GM12878 (cell line): Measurements from ENCODE around the gene RUFY3. TPM values are rescaled to one million over a fixed set of nuclear protein-coding genes. Genes with fewer than 3 reads are reported as not detected.

ENCODE experiments used
- ATAC-seq: fragments of 200-7000 bp; cut with Tn5 transposase; 3 replicates; pipeline ENCODE4 v1.9.1; 2020; ENCODE audit warnings: mild to moderate bottlenecking, moderate library complexity
- BruUV-seq: library from RNA; stranded (reverse); fragments of 400-500 nt; replicated peaks from 2 replicates; lab custom pipeline; 2021; lab: Mats Ljungman, UMichigan
- CTCF ChIA-PET: fragments of 300-600 bp; sonication (Branson Sonifier 250); formaldehyde crosslinking; extraction: SDS; loops from one replicate; lab custom pipeline; 2021; ENCODE audit warnings: inconsistent platforms; lab: Yijun Ruan, JAX
- POLR2A ChIA-PET: fragments of 350-600 bp; formaldehyde crosslinking; extraction: SDS; loops from one replicate; lab custom pipeline; 2021; ENCODE audit warnings: inconsistent platforms; lab: Charles Lee
- RAD21 ChIA-PET: fragments of 300-600 bp; sonication (Branson Sonifier 250); formaldehyde crosslinking; loops from one replicate; lab custom pipeline; 2023; ENCODE audit warnings: antibody characterized with exemption; ENCODE audit not compliant: unreplicated experiment; lab: Charles Lee
- SMC1A ChIA-PET: fragments of 300-600 bp; sonication (Branson Sonifier 250); formaldehyde crosslinking; loops from one replicate; lab custom pipeline; 2023; ENCODE audit not compliant: unreplicated experiment, uncharacterized antibody; lab: Charles Lee
- DNase-seq: peaks from one replicate; pipeline ENCODE4 v3.0.0-alpha.2; 2011; ENCODE audit warnings: low read depth, low spot score
- FAIRE-seq: peaks from 3 replicates; lab custom pipeline; 2011; peaks lifted over from hg19 to GRCh38; lab: Jason Lieb, UNC
- H2AFZ ChIP-seq: 2 replicates; pipeline ENCODE4 v1.6.0; 2011; ENCODE audit warnings: low read depth, low read length, control low read depth; ENCODE audit not compliant: control insufficient read depth
- H3K27ac ChIP-seq: 2 replicates; pipeline ENCODE4 v1.5.1; 2011; ENCODE audit warnings: control low read depth; ENCODE audit not compliant: control insufficient read depth, insufficient read depth
- H3K27me3 ChIP-seq, 2 experiments: replicated peaks in 1 of 2; 2 replicates each; pipeline versions ENCODE4 v1.6.0 to v1.6.1; 2011; ENCODE audit warnings: low read length in 1 of 2; ENCODE audit not compliant: control insufficient read depth in 2 of 2, insufficient read depth in 2 of 2
- H3K36me3 ChIP-seq, 2 experiments: 2 replicates each; pipeline ENCODE4 v1.5.1; 2011; ENCODE audit warnings: low read length in 1 of 2; ENCODE audit not compliant: control insufficient read depth in 2 of 2, insufficient read depth in 2 of 2
- H3K4me1 ChIP-seq: 2 replicates; pipeline ENCODE4 v1.6.1; 2011; ENCODE audit warnings: mild to moderate bottlenecking, low read length, moderate library complexity, mixed read lengths; ENCODE audit not compliant: control insufficient read depth, insufficient read depth
- H3K4me2 ChIP-seq: 2 replicates; pipeline ENCODE4 v1.6.0; 2011; ENCODE audit warnings: control low read depth; ENCODE audit not compliant: control insufficient read depth, insufficient read depth
- H3K4me3 ChIP-seq: fragments of 200-600 bp; sonication (generic); 2 replicates; pipeline ENCODE4 v1.5.1; 2016
- H3K79me2 ChIP-seq: 2 replicates; pipeline ENCODE4 v1.6.0; 2011; ENCODE audit warnings: low read length; ENCODE audit not compliant: control insufficient read depth, insufficient read depth
- H3K9ac ChIP-seq: 2 replicates; pipeline ENCODE4 v1.8.0; 2011; ENCODE audit warnings: low read length, control low read depth, mixed read lengths; ENCODE audit not compliant: control insufficient read depth, insufficient read depth
- H3K9me3 ChIP-seq: replicated peaks from 3 replicates; pipeline ENCODE4 v1.5.1; 2011; ENCODE audit warnings: mild to moderate bottlenecking, low read length; ENCODE audit not compliant: control insufficient read depth, insufficient read depth
- H4K20me1 ChIP-seq: 2 replicates; pipeline ENCODE4 v1.6.0; 2011; ENCODE audit not compliant: control insufficient read depth, insufficient read depth
- BCL11A ChIP-seq: IDR thresholded peaks from 2 replicates; pipeline ENCODE4 v1.6.1; 2011; ENCODE audit warnings: low read depth, low read length
- CHD2 ChIP-seq: IDR thresholded peaks from 2 replicates; pipeline ENCODE4 v1.6.1; 2011; ENCODE audit warnings: low read depth, low read length, improper control_type of control experiment, borderline replicate concordance
- CREB1 ChIP-seq: IDR thresholded peaks from 2 replicates; pipeline ENCODE4 v1.6.1; 2012; ENCODE audit warnings: low read depth, mild to moderate bottlenecking, inconsistent platforms
- EP300 ChIP-seq, 2 experiments: fragments of 150-350 bp in 1 of 2; IDR thresholded peaks; 2 replicates each; pipeline ENCODE4 v1.6.1; 2011 to 2012; ENCODE audit warnings: low read depth in 2 of 2, low read length in 2 of 2, borderline replicate concordance in 1 of 2, improper control_type of control experiment in 1 of 2, inconsistent platforms in 1 of 2; ENCODE audit not compliant: control insufficient read depth in 1 of 2
- FOS ChIP-seq: IDR thresholded peaks from 3 replicates; pipeline ENCODE4 v1.6.1; 2011; ENCODE audit warnings: borderline replicate concordance; ENCODE audit not compliant: insufficient read length; ENCODE audit errors: extremely low read depth
- IRF4 ChIP-seq: IDR thresholded peaks from 2 replicates; pipeline ENCODE4 v1.6.1; 2011; ENCODE audit warnings: low read depth, low read length
- JUNB ChIP-seq: IDR thresholded peaks from 2 replicates; pipeline ENCODE4 v1.6.1; 2016; ENCODE audit warnings: antibody characterized with exemption, mild to moderate bottlenecking
- LARP7 ChIP-seq: fragments of 450-650 bp; IDR thresholded peaks from 2 replicates; pipeline ENCODE4 v1.6.1; 2017; ENCODE audit warnings: mild to moderate bottlenecking
- MEF2B ChIP-seq: fragments of 450-650 bp; IDR thresholded peaks from 2 replicates; pipeline ENCODE4 v1.6.1; 2018; ENCODE audit warnings: mild to moderate bottlenecking, moderate library complexity; ENCODE audit not compliant: partially characterized antibody, poor library complexity, severe bottlenecking
- MTA2 ChIP-seq: fragments of 450-650 bp; IDR thresholded peaks from 2 replicates; pipeline ENCODE4 v1.6.1; 2016; ENCODE audit warnings: low read depth, mild to moderate bottlenecking, moderate library complexity
- NFIC ChIP-seq: IDR thresholded peaks from 2 replicates; pipeline ENCODE4 v1.6.1; 2012; ENCODE audit warnings: low read depth, mild to moderate bottlenecking, inconsistent platforms, low read length, moderate library complexity
- NRF1 ChIP-seq: conservative IDR thresholded peaks from 2 replicates; pipeline ENCODE4 v1.6.1; 2011; ENCODE audit warnings: mild to moderate bottlenecking, low read depth, low read length, improper control_type of control experiment
- RAD51 ChIP-seq: fragments of 450-650 bp; IDR thresholded peaks from 2 replicates; pipeline ENCODE4 v1.6.1; 2016; ENCODE audit warnings: moderate library complexity, mild to moderate bottlenecking, inconsistent platforms
- RUNX3 ChIP-seq: IDR thresholded peaks from 2 replicates; pipeline ENCODE4 v1.6.1; 2012; ENCODE audit warnings: low read length, inconsistent platforms
- SRF ChIP-seq, 2 experiments: IDR thresholded peaks; 2 replicates each; pipeline ENCODE4 v1.6.1; 2011; ENCODE audit warnings: low read depth in 2 of 2, low read length in 2 of 2, mild to moderate bottlenecking in 1 of 2, moderate library complexity in 1 of 2
- TCF12 ChIP-seq: IDR thresholded peaks from 2 replicates; pipeline ENCODE4 v1.6.1; 2011; ENCODE audit warnings: low read depth, mild to moderate bottlenecking, low read length
- TCF3 ChIP-seq: IDR thresholded peaks from 2 replicates; pipeline ENCODE4 v1.6.1; 2012; ENCODE audit warnings: low read depth, mild to moderate bottlenecking, low read length, borderline replicate concordance; ENCODE audit not compliant: insufficient read depth
- ZNF384 ChIP-seq: IDR thresholded peaks from 2 replicates; pipeline ENCODE4 v1.6.1; 2012; ENCODE audit warnings: low read depth, mild to moderate bottlenecking, low read length, improper control_type of control experiment, borderline replicate concordance
- ZSCAN29 ChIP-seq: fragments of 450-650 bp; IDR thresholded peaks from 2 replicates; pipeline ENCODE4 v1.6.1; 2017; ENCODE audit warnings: mild to moderate bottlenecking, moderate library complexity
- WGBS: methylation state at CpG from one replicate; pipeline ENCODE4 v1.1.6; 2016; ENCODE audit warnings: low lambda C conversion rate; ENCODE audit not compliant: insufficient replicate concordance, insufficient coverage; ENCODE audit errors: missing lambda C conversion rate; 5-methylcytosine and 5-hydroxymethylcytosine counted together
- in situ Hi-C: fragments of 300-500 bp; cut with MboI; formaldehyde crosslinking; loops from 9 replicates; pipeline ENCODE4 v1.14.3; 2018; ENCODE audit warnings: mixed read lengths
- intact Hi-C: fragments of 100-400 bp; cut with micrococcal nuclease; formaldehyde crosslinking; loops from one replicate; pipeline ENCODE4 v1.14.2; 2022; ENCODE audit not compliant: unreplicated experiment
- polyA plus RNA-seq, 11 experiments: library from polyadenylated mRNA; depleted of rRNA in 4 of 11; unstranded in 6 of 11; stranded (reverse) in 5 of 11; fragments of >200 nt; fragmentation: Nextera tagmentation in 4 of 11; fragmentation: Illumina TruSeq in 1 of 11; extraction: Ambion mirVana in 4 of 11; extraction: Trizol in 1 of 11; gene quantifications; 1 replicate in 1 of 11; 2 replicates in 10 of 11; pipeline versions ENCODE4 v1.2.1 to v1.2.3, GENCODE V29; 2011 to 2016; ENCODE audit warnings: inconsistent platforms in 2 of 11, missing spikeins in 2 of 11, low read depth in 1 of 11
- total RNA-seq, 4 experiments: library from RNA; depleted of rRNA in 3 of 4; stranded (reverse); fragments of >200 nt in 3 of 4; fragmentation: Illumina TruSeq in 1 of 4; extraction: Trizol in 1 of 4; gene quantifications; 2 replicates each; pipeline versions ENCODE4 v1.2.1 to v1.2.3, GENCODE V29; 2013 to 2021
- TF ChIP-seq, protein P1 (sequence below): fragments of 450-650 bp; IDR thresholded peaks from 2 replicates; pipeline ENCODE4 v1.6.1; 2017; ENCODE audit warnings: antibody characterized with exemption, mild to moderate bottlenecking, moderate library complexity

RUFY3 gene
- total and polyA plus RNA-seq, 10 of the 15 experiments (the other 5 are each of a cell fraction or from before 2014, with no cell fraction given): 5.1 to 28.3 (median 13.1) TPM

DNA sequence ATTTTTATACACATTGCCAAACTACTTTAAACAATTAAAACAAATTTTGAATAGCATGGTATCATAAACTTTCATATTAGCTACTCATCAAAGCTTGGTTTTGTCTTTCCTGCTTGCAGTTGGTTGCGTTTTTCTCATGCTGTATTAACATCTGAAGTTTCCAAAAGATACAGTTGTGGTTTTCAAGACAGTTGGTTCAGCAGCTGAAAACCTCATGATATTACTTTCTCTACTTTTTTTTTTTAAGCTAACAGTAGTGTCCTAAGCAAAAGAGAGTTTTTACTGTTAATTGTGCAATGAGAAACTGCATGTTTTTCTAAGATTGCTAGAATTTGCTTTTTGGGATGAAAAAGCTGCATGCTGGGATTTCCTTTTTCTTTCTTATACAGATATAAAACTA lies 15.2 kb downstream of the RUFY3 start:
- intact Hi-C loops (loop anchor here (2.0 to 10.0 kb wide), 3 partner anchors 18 to 188 kb away; no protein-coding TSS in a partner anchor), in situ Hi-C loops (no loop called here)
- H3K4me1 ChIP-seq: peaks cover 24% of the 10 kb centered on the region
- ChIA-PET POLR2A (interaction anchor here (0.5 to 4.7 kb wide), 7 partner anchors 18 to 59 kb away, joined by 3 to 35 read pairs (median 5); no protein-coding TSS in a partner anchor), SMC1A (interaction anchor here (0.6 to 7.5 kb wide), 22 partner anchors 9 to 1738 kb away, joined by 3 to 204 read pairs (median 4); partner anchors contain the start of genes GRSF1, RUFY3 and UTP3), RAD21 (interaction anchor here (0.7 to 5.8 kb wide), 16 partner anchors 12 to 258 kb away, joined by 3 to 82 read pairs (median 3); partner anchors contain the start of gene UTP3), CTCF (interaction anchor here (0.6 to 6.5 kb wide), 30 partner anchors 8 to 539 kb away, joined by 3 to 77 read pairs (median 5); partner anchors contain the start of genes MOB1B, RUFY3 and UTP3)
- H2AFZ ChIP-seq: no peak overlapping the region
- peak overlapping the region; percentile 60 for H3K4me2 ChIP-seq
- no peak overlapping the region for H3K9ac ChIP-seq
- 0% methylated on average over 1 of the region's 1 CpG for WGBS
- H3K27ac ChIP-seq: no peak overlapping the region
- no peaks in the 10 kb centered on the region for H4K20me1 ChIP-seq
- peak; percentile 7 for FAIRE-seq
- no peak overlapping the region for H3K4me3 ChIP-seq
- no peaks in the 10 kb centered on the region; the same call in 1 of the 2 replicates for H3K79me2 ChIP-seq
- no TSS peak for BruUV-seq
- no peaks in the 10 kb centered on the region for H3K27me3 ChIP-seq
- ATAC-seq: no peak
- TF ChIP-seq, protein P1, sequence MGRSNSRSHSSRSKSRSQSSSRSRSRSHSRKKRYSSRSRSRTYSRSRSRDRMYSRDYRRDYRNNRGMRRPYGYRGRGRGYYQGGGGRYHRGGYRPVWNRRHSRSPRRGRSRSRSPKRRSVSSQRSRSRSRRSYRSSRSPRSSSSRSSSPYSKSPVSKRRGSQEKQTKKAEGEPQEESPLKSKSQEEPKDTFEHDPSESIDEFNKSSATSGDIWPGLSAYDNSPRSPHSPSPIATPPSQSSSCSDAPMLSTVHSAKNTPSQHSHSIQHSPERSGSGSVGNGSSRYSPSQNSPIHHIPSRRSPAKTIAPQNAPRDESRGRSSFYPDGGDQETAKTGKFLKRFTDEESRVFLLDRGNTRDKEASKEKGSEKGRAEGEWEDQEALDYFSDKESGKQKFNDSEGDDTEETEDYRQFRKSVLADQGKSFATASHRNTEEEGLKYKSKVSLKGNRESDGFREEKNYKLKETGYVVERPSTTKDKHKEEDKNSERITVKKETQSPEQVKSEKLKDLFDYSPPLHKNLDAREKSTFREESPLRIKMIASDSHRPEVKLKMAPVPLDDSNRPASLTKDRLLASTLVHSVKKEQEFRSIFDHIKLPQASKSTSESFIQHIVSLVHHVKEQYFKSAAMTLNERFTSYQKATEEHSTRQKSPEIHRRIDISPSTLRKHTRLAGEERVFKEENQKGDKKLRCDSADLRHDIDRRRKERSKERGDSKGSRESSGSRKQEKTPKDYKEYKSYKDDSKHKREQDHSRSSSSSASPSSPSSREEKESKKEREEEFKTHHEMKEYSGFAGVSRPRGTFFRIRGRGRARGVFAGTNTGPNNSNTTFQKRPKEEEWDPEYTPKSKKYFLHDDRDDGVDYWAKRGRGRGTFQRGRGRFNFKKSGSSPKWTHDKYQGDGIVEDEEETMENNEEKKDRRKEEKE: no peak
- TF ChIP-seq ZSCAN29: no peak
- TF ChIP-seq IRF4: no peak
- TF ChIP-seq RUNX3: peak; percentile 92
- peak; percentile 31; the same call in 1 of the 2 replicates for TF ChIP-seq JUNB
- TF ChIP-seq NRF1: no peak
- peak; percentile 56; the same call in 1 of the 2 replicates for TF ChIP-seq ZNF384
- no peak for TF ChIP-seq TCF12
- no peak for TF ChIP-seq SRF (IDR thresholded peaks at IDR 0.05; ENCODE audit: low read depth in 2 of 2, low read length in 2 of 2)
- TF ChIP-seq CREB1: 0 out of 2 replicates have a peak, but pooled peaks have one; percentile 30
- no peak for TF ChIP-seq BCL11A
- no peak for TF ChIP-seq FOS
- TF ChIP-seq MTA2: peak; percentile 12; the same call in 1 of the 2 replicates
- peak in 1 of 2 experiments; percentile 41; a peak in 1 of 4 replicates for TF ChIP-seq EP300 (IDR thresholded peaks at IDR 0.05; ENCODE audit: borderline replicate concordance in 1 of 2, control insufficient read depth in 1 of 2, low read depth in 2 of 2, low read length in 2 of 2)
- no peak for TF ChIP-seq LARP7
- TF ChIP-seq TCF3: no peak
- peak; percentile 50 for TF ChIP-seq NFIC
- TF ChIP-seq CHD2: no peak
- no peak for TF ChIP-seq MEF2B
- TF ChIP-seq RAD51: 0 out of 2 replicates have a peak, but pooled peaks have one; percentile 9
- no peaks in the 10 kb centered on the region for H3K9me3 ChIP-seq
- H3K36me3 ChIP-seq: no peaks in the 10 kb centered on the region
- DNase-seq: no peak
